C4-2B (cell line): ENCODE data around the gene STH.

ENCODE experiments used
- ZFX ChIP-seq: fragments of 450-650 bp; IDR thresholded peaks from 2 replicates; pipeline ENCODE4 v1.6.1; 2017
- TF ChIP-seq, protein P1 (sequence below): fragments of 450-650 bp; conservative IDR thresholded peaks from 2 replicates; pipeline ENCODE4 v1.5.1; 2017; ENCODE audit warnings: mild to moderate bottlenecking

DNA sequence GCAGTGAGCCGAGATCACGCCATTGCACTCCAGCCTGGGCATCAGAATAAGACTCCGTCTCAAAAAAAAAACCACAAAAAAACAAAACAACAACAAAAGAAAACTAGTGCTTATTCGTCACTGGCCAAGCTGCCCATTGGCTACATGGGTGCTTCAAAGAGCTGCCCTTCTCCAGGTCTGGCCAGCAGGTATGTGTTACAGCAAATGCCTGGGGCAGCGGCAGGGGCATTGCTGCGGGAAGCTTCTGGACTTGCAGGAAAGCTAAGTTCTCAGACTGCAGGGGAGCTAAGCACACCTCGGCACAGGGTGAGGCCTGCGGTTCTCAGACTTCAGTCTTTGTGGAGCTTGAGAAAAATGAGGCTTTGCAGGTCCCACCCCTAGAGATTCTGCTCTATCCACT lies 4.1 kb upstream of the STH start:
- TF ChIP-seq ZFX, result no peak
- TF ChIP-seq, protein P1, sequence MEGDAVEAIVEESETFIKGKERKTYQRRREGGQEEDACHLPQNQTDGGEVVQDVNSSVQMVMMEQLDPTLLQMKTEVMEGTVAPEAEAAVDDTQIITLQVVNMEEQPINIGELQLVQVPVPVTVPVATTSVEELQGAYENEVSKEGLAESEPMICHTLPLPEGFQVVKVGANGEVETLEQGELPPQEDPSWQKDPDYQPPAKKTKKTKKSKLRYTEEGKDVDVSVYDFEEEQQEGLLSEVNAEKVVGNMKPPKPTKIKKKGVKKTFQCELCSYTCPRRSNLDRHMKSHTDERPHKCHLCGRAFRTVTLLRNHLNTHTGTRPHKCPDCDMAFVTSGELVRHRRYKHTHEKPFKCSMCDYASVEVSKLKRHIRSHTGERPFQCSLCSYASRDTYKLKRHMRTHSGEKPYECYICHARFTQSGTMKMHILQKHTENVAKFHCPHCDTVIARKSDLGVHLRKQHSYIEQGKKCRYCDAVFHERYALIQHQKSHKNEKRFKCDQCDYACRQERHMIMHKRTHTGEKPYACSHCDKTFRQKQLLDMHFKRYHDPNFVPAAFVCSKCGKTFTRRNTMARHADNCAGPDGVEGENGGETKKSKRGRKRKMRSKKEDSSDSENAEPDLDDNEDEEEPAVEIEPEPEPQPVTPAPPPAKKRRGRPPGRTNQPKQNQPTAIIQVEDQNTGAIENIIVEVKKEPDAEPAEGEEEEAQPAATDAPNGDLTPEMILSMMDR, result no peak
